ENCODE data around the gene AGBL3.
"Not testable (repeated sequence)": the region's sequence is repeated elsewhere in the genome, so short reads cannot be mapped to it uniquely, and the experiment has no call there.

The AGBL3 gene

GRCh38 chr7:135169141-135169963, 183.0 kb downstream of the AGBL3 start:
- DNase-seq: peak; percentile 61

DNA sequence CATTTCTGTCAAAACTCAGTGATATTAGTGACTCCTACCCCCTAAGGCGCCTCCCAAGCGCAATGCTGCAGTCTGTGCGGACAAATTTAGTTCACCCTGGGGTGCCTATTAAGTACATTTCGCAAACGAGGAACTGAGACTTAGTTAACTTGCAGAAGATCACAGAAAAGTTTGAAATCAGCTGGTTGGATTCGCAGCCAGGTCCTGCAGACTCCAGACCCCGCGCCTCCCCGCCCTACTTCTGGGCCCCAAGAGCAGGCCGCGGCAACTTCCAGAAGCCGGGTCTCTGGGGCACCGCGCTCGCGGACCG, 183.6 kb downstream of the AGBL3 start:
- no peak for DNase-seq

- peak; percentile 91 for DNase-seq
Observed at GRCh38 chr7:135170274-135170997, 184.1 kb downstream of the AGBL3 start, which contains the start of gene CYREN. Gene CYREN (minus strand): TSS chr7:135170707. CDS start chr7:135168922, 1,785 bp downstream.

- not testable (repeated sequence) for DNase-seq
Observed at GRCh38 chr7:135170998-135171481, 184.7 kb downstream of the AGBL3 start.

DNA sequence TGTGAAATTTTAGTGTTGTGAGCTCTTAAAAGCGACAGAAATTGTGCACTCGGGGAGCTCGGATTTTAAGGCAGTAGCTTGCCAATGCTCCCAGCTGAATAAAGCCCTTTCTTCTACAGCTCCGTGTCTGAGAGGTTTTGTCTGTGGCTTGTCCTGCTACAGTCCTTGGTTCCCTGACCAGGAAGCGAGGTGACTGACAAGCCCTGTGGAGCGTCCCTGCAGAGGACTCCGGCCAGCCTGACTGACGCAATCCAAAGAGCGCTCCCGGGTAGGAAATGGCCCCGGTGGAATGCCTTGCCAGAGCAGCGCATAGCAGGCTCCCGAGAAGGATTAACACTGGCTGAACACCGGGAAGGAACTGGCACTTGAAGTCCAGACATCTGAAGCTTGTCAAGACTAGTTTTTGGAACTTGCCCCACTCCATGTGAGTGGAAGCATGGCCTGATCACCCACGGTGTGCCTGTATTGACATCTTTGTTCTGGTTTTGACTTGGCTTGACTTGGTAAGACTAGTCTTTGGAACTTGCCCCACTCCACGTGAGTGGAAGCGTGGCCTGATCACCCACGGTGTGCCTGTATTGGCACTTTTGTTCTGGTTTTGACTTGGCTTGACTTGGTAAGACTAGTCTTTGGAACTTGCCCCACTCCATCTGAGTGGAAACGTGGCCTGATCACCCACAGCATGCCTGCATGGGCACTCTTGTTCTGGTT, 185.4 kb downstream of the AGBL3 start:
- DNase-seq: not testable (repeated sequence)

GRCh38 chr7:135173916-135174315, 187.6 kb downstream of the AGBL3 start:
- not testable (repeated sequence) for DNase-seq

GRCh38 chr7:135174941-135175340, 188.6 kb downstream of the AGBL3 start:
- DNase-seq: no peak

DNA sequence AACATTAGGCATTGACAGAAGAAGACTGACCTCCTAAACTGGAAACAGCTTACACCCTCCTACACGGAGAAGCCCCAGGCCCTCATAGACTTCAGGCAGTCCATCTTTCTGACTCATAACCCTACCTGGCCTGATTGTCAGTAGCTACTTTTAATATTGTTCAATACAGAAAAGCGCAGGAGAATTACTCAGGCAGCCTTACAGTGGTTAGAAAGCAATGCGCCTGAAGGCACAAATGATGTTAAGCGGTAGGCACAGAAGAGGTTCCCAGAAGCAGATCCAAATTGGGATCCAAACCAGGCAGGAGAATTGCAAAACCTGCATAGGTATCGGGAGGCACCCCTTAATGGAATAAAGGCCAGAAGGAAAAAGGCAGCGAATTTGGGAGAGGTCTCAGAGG, 189.6 kb downstream of the AGBL3 start:
- DNase-seq: no peak

DNA sequence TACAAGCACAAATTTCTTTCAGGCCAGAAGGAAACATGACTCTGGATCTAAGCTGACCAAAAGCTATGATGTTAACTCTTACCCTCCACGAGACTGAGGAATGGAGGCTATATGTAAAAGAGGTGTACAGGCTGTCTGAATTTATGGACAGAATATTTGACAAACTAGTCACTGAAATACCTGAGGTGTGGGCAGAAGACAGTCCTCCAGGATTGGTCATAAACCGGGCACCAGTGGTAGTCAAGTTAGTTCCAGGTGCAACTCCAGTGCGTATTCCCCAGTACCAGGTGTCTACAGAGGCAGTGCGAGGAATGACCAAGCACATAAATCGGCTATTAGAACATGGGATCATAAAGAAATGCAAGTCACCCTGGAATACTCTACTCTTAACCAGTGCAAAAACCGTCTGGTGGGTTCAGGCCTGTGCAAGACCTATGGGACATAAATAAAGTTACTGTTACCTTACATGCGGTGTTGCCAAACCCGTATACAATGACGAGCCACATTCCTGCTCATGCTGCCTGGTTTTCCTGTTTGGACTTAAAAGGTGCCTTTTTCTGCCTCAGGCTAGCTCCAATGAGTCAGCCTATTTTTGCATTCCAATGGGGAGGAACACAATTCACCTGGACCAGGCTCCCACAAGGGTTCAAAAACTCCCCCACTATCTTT, 190.9 kb downstream of the AGBL3 start:
- DNase-seq: no peak

DNA sequence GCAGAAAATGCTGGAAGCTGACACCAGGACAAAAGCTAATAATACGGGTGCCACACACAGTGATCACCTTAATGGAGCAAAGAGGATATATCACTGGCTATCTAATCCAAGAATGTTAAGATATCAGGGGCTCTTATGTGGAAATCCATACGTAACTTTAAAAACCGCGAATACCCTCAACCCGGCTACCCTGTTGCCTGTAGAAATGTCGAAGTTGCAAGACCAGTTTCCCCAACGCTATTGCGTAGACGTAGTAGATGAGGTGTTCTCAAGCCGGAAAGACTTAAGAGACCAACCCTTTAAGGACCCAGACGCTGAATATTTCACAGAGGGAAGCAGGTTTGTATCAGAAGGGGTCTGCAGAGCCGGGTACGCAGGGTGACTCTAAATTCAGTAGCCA, 192.1 kb downstream of the AGBL3 start:
- DNase-seq: no peak

GRCh38 chr7:135179321-135179925, 193.1 kb downstream of the AGBL3 start:
- DNase-seq: no peak

GRCh38 chr7:135180122-135180521, 193.8 kb downstream of the AGBL3 start:
- DNase-seq: no peak

GRCh38 chr7:135181261-135181928, 195.1 kb downstream of the AGBL3 start:
- no peak for DNase-seq

GRCh38 chr7:135181929-135182678, 195.8 kb downstream of the AGBL3 start:
- DNase-seq: no peak

GRCh38 chr7:135183478-135183877, 197.2 kb downstream of the AGBL3 start:
- no peak for DNase-seq

DNA sequence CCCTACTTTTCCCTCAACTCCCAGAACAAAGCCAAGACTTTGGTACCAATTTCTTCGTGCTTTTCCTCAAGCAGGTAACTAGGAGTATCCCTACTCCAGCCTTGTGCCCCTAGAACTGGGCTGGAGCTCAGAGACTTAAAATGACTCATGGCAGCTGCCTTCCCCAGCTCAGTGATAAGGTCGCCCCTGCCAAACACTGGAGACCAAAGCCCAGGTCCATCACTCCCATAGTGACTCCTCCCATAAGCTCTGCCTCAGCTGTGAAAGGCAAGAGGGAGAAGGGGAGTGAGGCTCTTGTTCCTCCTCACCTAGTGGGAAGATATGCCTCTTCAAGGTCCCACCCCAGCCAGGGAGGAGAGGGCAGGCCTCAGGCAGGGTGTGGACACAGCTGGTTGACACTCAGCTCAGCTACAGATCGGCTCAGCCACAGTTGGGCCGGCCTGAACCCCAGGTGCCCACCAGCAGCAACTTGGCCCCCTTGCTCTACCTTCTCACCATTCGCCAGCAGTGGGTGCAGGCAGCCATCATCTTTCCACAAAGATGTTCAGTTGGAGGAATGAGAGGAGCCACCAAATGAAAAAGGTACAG, 198.0 kb downstream of the AGBL3 start:
- DNase-seq: no peak
